Measurements from ENCODE around the gene TMEM14B. TPM values are rescaled to one million over a fixed set of nuclear protein-coding genes. Genes with fewer than 3 reads are reported as not detected.

Gene TMEM14B
- 57.9 TPM for total RNA-seq

DNA sequence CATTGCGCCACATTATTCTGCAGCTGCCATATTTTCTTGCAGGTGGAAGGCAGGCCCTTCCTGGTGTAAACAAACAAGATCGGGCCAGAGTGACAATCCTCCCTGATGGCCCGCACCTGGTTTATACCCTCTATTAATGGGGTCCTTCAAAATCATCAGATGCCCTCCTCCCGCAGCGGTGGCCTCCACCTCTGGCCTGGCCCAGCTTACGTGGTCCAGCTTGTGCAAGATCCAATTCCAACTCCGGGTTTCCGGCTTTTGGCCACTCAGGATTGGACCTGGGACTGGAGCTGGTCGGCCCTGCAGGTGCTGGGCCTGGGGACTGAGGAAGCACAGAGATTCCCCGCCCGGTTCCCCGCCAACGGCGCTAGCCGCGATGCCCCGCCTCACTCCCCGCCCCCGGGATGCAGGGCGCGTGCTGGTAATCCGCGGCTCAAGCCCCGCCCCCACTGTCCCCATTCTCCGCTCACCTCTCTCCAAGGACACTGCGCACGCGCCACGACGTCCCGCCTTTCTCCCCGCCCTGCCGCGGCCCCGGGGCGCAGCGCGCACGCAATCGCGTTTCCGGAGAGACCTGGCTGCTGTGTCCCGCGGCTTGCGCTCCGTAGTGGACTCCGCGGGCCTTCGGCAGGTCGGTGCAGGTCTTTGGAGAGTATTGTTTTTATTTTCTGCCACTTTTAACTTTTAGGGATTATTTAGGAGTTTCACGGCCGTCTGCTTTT is at the start of gene TMEM14B:
Gene TMEM14B (plus strand): TSS at position 555 of the 722 bp plus-strand sequence. CDS start 1,441 bp downstream, outside the sequence.

GRCh38 chr6:10722820-10723566 is 24.6 kb upstream of the TMEM14B start, which contains the start of gene TMEM14C:
Gene TMEM14C (plus strand): TSS chr6:10723070. CDS start chr6:10724614, 1,544 bp downstream.

Small RNAs within 50 kb of the gene (small RNA-seq; reads per million reads assigned to genes)
- gene RNA5SP203, result not detected

Other genes with a start within 250 kb of the TMEM14B start
- 21.7 TPM for gene GCNT2, start 226.5 kb upstream of the TMEM14B start, total RNA-seq
- gene C6orf52, start 53.2 kb upstream of the TMEM14B start, total RNA-seq, result 0.92 TPM
- 21.2 TPM for gene PAK1IP1, start 52.8 kb upstream of the TMEM14B start, total RNA-seq
- 61.8 TPM for gene TMEM14C, start 24.7 kb upstream of the TMEM14B start, total RNA-seq
- 2.1 TPM for gene MAK, start 90.7 kb downstream of the TMEM14B start, total RNA-seq
- gene GCM2, start 134.2 kb downstream of the TMEM14B start, total RNA-seq, result not detected
- 6.9 TPM for gene SYCP2L, start 139.2 kb downstream of the TMEM14B start, total RNA-seq